NCI-H2081 treated with DMSO at 0.1 percent for 48 hours (cell line): ENCODE results near the gene MAGEA9B.
"Not testable (repeated sequence)": the region's sequence is repeated elsewhere in the genome, so short reads cannot be mapped to it uniquely, and the experiment has no call there.

Experiments
- DNase-seq: peaks from one replicate; lab custom pipeline; 2025; lab: John Stamatoyannopoulos, UW

Gene MAGEA9B

DNA sequence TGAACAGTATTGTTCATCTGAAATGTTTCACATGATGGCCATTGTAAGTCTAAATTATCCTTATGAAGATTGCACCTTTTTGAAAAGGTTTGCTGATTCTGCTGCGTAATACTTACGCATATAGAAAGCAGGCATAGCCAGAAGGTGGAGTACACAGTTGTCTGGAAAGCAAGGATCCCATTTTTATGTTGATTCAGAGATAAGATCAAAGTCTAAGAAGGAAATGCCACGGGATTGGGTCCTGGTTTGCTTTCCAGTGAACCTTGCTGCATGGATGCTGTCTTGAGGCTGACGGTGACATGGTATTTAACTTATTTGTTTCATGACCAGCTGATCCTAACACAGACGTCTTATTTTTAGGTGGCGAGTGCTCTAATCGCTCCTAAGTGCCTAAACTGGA, 15.5 kb downstream of the MAGEA9B start:
- DNase-seq, result no peak

DNA sequence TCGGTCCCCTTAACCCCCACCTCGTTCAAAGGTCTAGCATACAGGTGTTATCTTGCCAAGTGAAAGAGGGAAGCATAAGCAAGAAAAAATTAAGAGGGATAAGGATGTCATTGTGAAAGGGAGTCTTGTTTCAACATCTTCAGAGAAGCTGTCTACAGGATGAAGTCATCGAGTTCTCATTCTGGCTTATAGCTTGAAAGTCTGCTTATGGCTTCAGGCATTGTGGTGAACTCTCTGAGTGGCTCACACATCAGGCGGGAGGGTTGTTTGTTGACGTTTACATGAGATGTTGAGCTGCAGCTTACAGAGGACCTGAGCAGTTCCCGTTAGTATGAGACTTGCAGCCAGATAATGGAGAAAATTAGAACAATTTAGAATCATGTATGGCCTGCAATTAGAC, 16.6 kb downstream of the MAGEA9B start:
- no peak for DNase-seq

DNA sequence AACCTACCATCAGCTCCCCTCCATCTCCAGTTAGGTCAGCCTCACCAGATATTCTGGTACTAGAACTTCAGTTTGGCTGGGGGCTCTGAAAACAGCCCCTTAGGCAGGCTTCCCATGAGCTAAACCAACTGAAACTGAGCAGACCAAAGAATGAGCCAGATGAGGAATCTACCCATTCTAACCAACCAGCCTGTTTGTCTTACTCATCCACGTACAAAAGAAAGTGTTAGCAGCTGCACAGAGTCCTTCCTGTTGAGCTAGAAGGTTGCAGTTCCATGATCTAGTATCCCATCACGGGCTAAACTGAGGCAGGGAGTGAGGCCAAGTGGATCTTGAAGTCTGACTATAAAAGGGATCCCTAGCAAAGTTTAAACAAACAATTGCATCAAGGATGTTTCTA, 17.5 kb downstream of the MAGEA9B start:
- no peak for DNase-seq

DNA sequence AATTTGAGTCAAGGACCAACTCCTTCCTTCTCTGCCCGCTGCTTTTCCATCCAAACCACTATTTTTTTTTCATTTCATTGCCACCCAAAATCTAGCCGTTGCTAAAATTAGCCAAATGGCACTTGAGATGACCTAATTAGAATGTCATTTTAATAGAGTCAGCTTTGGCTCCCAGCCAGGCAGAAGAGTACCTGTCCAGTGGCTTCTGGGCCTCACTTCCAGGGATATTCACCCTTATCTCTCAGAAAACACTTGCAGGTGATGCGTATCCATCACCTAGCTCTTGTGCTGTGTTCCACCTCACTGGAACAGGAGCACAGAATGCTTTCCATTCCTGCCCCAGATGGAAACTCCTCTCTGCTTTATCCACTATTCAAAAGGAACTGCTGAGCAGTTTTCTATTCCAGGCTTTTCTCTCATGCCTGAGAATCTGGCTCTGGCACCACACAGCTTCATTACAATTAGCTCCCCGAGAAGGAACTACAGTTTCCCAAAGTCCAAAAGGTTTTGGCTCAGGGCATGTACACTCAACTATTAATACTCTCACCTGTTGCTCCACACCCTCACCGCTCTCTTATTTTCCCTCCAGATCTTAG, 18.5 kb downstream of the MAGEA9B start:
- DNase-seq, result no peak

DNA sequence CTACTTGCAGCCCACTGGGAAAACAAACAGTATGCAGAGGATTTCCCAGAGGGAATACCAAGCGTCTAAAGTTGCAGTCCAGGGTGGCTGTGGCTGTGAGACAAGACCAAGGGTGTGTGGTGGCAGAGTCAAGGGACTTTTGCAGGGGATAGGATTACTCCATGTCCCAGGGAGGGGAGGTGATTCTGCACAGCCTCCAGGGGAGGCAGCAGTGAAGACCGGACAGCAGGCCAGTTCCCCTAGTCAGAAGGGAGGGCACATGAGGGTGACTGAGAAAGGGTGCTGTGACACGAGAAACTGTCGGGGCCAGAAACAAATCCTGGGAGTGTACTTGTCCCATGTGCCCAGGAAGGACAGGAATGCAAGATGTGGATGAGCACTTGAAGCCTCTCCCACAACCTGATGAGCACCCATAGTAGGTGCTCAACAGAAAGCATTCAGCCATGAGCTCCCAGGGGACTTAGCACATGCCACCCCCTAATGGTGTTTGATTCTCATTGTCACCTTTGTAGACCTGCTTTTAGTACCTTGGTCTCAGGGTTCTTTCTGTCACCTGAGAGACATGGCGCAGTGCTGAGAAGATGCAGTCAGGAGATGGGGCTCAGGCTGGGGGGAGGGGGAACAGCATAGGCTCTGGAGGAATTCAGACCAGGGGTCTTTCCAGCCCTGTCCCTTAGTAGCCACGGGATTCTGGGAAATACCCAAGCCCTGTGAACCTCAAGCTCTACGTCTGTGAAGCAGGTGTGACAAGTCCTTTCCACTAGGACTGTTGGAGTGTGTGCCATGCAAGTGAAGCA, 19.4 kb downstream of the MAGEA9B start:
- no peak for DNase-seq

DNA sequence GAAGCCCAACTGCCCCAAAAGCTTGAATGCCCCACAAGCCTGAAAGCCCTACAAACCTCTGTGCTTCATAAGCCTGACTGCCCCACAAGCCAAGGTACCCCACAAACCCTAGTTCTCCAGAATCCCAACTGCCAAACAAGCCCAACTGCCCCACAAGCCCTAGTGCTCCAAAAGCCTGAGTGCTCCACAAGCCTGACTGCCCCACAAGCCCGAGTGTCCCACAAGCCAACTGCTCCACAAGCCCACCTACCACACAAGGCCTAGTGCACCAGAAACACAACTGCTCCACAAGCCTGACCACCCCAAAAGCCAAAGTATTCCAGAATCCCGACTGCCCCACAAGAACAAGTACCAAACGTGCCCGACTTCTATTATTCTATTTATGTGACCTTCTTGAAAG, 23.9 kb downstream of the MAGEA9B start:
- DNase-seq, result no peak

DNA sequence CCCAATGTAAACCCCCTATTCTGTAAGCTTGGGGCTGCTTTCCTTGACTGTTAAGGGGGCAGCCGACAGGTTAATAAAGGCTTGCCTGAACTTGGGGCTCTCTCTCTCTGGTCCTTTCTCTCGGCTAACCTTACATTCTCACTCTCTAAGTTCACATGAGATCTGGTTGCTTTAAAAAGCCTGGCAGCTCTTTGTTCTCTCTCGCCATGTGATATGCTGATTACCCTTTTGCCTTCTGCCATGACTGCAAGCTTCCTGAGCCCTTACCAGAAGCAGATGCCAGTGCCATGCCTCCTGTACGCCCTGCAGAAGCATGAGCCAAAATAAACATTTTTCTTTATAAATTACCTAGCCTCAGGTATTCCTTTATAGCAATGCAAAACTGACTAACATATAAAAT, 32.0 kb downstream of the MAGEA9B start:
- not testable (repeated sequence) for DNase-seq

DNA sequence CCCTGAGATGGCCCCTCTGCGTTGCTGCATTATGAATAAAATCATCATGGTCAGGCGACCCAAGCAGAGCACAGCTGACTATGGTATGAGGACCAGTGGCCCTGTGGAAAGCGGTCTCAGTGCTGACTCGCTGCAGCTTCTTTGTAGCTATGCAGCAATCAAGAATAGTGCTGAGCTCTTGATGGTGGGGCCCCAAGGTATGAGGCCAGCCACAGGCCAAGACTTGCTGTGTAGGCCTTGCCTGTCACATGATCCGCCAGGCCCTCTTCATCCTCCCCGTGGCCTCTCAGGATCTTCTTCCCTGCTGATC, 35.4 kb downstream of the MAGEA9B start:
- not testable (repeated sequence) for DNase-seq

DNA sequence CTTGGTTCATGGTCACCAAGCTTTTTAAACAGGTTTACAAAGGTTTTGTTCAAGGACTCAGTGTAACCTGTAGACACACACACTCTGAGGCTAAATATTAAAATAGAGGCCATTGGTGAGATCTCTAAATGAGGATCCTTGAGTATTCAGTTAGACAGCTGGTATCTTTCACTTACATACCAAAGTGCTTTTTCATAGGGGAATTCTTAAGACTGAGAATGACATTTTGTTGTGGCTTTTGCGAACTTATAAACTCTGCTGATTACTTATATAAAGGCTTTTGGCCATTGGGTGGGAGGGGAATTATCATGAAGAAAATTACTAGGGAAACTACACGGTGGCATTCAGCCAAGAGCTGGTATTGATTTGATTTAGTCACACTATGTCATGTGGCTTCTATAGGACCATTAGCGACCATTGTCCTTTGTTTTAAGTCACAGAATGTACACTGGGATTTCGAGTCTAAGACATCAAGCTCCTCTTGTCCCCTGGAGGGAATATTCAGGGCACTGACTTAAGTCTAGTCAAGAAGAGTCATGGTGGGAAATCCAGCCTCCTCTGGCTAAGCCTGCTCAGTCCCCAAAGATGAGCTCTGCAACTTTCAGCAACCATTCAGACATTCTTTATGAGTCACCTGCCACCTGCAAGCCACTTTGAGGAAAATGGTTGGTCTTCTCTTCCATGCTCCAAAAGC, 35.9 kb downstream of the MAGEA9B start:
- DNase-seq, result not testable (repeated sequence)

DNA sequence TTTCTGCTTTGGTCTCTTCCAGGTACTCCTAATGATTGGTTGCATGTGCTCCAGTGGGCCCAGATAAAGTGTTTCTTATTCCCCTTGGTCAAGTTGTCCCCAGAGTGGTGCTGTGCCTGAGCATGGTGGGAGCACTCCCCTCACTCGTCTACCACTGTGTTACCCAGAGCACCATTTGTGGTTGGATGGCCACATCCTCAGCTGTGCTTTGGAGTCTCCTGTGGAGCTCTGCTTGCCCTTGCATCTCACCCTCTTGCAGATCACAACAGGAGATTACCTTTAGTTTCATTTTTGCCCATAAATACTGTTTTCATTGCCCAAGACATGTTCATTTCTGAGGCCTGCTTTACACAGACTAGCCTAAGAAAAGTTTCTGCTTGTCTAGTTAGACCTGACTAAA, 36.8 kb downstream of the MAGEA9B start:
- not testable (repeated sequence) for DNase-seq

DNA sequence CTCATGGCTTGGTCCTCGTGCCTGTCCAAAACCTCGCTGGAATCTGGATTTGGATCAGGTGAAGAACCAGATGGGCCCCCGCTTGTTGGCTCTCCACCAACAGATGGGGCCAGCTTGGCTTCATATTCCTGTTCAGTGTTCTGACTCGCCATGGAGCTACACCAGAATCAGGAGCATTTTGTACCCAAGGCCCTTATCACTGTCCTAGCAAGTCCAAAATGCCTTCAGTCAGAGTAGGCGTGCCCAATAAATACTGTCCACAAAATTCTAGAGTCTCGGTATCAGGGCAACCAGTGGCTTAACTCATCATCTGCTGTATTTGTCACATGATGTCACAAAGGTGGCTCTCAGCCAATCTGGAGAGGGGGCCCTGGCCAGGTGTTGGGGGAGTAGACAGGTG, 37.6 kb downstream of the MAGEA9B start, which contains the start of gene HSFX3:
Gene HSFX3 (minus strand): TSS at position 224 of the 400 bp plus-strand sequence. CDS start 72 bp downstream, at position 152.
- not testable (repeated sequence) for DNase-seq

DNA sequence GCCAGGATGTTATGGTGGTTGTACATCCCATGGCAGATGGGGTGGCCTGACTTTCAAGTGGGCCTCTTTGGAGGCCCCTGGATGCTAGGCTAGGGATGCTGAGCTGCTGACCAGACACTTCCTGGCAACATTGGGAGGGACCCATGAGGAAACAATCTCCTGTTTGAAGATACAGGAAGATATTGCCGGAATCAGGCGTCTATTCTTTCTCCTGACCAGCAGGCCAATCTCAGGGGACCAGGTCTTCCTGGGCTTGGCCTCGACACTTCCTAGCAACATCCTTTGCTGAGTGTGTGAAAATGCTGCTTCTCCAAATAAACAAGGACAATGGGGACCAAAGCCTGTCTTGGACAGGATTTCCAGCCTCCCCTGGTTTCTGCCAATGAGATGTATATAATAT, 39.5 kb downstream of the MAGEA9B start:
- not testable (repeated sequence) for DNase-seq

DNA sequence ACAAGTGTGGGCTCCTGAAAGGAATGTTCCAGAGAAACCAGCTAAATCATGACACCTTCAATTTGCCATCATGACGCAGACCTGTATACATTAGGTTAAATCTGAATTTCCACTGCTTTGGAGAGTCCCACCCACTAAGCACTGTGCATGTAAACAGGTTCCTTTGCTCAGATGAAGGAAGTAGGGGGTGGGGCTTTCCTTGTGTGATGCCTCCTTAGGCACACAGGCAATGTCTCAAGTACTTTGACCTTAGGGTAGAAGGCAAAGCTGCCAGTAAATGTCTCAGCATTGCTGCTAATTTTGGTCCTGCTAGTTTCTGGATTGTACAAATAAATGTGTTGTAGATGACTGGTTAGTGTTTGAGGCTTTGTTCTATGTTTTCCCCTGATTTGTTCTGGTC, 40.3 kb downstream of the MAGEA9B start:
- DNase-seq, result not testable (repeated sequence)

DNA sequence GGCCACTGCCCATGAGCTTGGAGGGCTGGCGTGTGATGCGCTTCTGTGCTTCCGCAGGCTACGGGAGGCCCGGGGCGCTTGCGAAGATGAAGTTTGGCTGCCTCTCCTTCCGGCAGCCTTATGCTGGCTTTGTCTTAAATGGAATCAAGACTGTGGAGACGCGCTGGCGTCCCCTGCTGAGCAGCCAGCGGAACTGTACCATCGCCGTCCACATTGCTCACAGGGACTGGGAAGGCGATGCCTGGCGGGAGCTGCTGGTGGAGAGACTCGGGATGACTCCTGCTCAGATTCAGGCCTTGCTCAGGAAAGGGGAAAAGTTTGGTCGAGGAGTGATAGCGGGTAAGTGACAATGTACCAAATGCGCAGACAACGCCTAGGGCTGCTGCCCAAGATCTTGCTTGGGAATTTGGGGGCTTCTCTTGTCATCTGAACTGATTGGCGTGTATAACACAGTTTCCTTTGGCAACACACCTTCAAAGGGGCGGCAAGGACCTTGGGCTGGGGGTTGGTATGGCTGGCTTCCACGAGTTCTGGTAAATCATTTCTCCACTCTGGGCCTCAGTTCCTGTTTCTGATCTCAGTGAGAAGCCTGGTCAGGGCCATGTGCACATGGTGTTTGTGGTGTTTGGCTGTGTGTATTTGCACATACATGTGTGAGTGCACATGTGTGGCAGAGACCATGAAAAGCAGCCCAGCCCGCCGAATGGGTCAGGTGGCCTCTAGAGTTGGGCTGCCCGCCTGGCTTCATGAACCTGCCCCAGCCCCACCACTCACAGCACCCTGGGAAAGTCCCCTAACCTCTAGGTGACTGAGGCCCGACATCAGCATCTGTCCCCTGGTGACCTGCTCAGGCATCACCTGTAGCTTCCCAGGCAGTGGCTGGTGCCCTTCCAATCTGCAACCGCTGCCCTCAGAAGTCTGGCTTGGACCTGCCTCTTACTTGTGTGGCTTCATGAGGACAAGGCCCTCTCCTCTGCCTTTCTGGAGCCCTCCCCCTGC, 41.4 kb downstream of the MAGEA9B start:
- not testable (repeated sequence) for DNase-seq

DNA sequence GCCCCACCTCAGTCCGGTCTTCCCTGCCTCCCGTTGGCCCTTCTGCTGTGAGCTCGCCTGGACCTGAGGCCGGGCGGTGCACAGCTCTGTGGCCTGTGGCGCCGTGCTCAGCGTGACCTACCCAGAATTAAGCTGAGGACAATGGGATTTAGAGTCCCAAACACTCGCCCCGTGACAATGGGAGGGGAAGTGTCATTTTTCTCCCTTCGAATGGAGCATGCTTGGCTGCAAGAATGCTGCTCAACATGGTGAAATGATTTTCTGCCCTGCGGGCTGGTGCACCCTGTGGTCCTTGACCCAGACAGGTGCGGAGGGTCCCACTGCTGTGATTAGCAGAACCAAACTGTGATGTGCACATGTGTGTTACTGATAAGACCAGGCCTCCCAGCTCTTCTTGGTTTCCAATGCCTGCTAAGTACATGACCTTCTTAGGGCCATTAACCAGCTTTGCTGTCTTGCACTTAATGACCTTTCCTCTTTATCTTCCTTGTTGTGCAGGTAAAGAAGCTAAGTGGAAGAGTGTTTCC, 45.7 kb downstream of the MAGEA9B start:
- DNase-seq, result no peak

DNA sequence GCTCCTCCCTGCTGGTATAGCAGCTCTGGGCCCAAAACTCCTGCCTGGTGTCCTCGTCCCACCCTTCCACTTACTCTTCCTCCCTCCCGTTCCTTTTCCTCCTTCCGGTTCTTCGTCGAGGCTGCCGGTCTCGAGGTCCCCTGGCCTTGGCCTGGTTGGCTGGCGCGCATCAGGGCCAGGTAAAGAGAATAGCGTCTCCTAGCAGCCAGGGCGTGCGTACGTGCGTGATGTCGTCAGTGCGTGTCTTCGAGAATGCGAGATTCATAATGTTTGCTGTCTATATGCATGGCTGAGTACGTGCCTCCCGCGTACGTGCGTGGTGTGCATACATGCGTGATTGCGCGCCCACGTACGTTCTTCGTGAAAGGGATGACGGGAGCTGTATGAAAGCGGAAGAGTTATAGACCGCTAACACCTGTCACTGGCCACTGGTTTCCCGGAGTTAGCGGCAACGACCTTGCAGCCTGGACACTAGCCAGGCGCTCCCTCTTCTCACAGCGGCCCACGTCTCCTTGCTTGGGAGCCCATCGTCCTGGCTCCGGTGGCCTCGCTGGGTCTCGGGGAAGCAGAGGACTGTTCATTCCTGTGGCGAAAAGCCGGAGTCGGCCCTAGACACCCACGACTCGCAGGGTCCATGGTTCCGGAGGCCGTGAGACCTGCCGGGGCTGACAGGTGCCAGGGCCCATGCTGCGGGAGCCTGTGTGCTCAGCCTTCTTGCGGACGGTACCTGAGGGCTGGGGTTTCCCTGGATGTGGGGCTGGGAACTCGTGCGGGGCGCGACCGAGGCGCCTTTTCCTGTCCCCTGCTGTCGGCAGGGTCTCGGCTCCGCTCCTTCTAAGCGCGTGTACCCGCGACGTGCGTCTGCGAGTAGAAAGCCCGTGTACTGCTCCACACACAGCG, 46.4 kb downstream of the MAGEA9B start, which contains the start of gene EOLA1:
Gene EOLA1 (plus strand): TSS at position 392 of the 900 bp plus-strand sequence. CDS start 4,619 bp downstream, outside the sequence.
- DNase-seq, result peak; percentile 41

DNA sequence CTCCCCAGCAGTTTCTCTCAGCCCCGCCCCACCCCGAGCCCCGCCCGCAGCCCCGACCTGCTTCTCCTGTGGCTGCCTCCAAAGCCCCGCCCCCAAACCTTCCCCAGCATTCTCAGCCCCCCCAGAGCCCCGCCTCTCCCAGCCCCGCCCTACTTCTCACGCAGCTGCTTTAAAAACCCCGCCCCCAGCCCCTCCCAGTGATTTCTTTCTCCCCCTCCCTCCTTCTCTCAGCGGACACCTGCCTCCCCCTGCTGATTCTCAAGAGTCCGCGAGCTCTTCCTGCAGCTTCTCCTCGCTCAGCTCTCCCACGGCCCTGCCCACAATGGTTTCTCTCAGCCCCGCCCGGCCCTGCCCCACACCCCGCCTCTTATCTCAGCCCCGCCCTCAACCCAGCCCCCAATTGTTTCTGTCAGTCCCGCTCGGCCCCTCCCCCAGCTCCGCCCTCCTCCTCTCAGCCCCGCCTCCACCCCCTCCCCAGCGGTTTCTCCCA, 47.1 kb downstream of the MAGEA9B start:
- DNase-seq, result no peak

DNA sequence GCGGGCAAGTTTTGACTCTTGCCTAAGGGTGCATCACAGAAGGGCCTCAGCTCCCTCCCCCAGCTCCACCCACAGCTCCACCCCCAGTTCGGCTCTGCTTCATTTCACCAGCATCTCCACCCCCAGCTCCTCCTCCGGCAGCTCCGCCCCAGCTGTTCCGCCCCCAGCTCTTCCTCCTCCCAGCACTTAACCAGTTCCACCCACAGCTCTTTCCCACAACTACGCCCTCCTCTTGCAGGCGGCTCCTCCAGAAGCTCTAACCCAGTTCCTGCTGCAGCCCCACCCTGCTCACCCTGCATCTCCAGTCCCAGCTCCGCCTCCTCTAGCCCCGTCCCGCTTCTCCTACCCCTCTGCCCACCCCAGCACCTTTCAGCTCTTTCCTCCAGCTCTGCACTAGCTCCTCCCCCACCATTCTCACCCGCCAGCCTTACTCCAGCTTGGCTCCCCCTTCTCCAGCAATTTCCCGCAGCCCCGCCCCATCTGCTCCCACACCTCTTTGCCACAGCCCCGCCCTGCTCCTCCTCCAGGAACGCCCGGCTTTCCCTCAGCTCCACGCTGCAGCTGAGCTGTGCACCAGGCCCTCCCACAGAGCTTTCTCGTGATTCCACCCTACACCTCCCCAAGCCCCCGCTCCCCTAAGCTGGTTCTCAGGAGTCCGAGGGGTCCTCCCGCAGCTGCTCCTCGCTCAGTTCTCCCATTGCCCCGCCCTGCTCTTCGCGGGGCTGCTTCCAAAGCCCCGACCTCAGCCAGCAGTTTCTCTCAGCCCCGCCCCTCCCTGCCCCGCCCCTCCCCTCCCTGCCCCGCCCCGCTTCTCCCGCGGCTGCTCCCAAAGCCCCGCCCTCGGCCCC, 47.8 kb downstream of the MAGEA9B start:
- DNase-seq, result no peak

DNA sequence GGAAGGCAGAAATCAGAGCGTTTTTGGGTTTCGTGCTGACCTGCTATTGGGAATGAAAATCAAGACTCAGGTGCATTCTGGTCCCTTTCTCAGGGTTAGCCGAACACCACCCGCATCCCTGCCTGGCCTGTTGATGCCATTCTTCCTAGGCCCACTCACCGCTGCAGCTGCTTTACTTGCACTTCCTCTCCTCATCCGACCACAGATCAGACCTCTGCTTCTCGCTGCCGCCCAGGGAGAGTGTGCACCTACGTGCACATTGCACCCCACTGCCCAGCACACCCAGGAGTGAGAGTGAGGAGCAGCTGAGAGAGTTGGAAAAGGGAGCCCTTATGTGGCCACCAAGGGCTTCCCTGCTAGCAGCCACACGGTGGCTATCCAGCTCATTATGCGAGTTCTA, 49.8 kb downstream of the MAGEA9B start:
- not testable (repeated sequence) for DNase-seq
